Inflammatory macrophage treated with lipopolysaccharide for 4 hours (primary cell): ENCODE measurements around the gene TLR10.

Source experiments
- DNase-seq: peaks from one replicate; pipeline ENCODE4 v3.0.0-alpha.2; 2020

The TLR10 gene

DNA sequence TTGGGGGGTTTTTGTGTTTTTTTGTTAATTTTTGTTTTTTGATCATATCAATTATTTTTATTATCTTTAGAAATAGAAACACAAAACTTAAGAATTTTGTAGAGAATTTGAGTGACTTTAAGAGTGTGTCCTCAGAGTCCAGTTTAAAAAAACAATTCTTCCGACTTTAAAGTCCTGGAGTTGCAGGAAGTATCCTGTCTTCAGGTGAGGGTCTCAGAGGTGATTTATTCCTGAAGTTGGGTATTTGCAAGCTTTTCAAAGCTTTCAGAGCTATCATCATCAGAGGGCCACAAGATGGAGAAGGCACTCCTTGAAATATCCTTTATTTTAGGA is 23.0 kb downstream of the TLR10 start:
- DNase-seq, result no peak

DNA sequence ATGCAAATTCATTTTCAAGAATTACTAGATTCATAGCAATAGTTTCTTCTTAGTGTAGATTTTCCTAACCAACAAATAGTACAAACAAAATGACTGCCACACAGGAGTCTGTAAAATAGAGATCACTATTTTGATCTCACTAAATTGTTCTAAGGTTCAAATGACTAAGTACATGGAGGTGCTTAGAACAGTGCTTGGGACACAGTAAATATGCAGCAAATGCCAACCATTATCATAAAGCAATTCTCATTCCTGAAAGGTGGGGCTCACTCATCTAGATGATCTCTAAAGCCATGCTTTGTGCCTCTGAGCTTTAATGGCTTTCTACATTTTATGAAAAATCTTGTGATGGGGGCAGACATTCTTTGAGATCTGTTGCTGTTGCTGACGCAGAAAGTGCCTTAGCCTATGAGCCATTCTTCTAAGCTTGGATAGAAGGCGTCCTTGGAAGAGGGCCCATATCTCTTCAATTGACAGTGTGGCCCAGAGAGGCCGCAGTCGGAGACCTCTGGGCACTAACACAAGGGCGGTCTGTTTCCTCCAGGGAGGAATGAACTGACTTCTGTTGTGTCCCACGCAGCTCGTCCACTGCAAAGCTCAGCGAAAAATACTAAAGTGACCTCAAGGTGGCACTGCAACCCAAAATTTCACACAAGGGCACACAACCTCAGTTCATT is 23.5 kb downstream of the TLR10 start:
- peak; percentile 72 for DNase-seq

DNA sequence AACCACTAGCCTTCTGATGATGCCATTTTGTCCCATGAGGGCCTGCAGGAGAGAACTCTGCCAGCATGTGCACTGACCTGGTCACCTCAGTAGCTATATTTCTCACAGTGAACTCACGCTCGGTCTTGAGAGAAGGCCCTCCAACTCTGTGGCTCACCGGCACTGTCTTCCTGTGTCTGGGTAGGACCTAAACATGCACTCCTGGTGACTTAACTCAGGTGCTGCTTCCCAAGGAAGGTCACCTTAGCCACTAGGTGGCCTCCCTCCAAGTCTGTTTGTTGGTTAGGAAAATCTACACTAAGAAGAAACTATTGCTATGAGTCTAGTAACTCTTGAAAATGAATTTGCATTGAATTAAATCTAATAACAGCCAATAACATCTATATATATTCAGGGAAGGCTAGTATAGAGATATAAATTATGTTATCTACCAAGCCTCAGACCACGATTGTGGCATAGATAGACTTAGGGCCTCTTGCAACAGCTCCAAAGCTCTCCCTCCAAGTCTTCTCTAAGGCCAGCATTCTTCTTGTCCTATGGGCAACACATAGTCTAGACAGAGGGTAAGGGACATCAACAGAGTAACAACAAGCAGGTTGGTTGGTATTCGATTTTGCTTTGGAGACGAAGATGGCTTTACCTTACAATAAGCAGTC is 24.7 kb downstream of the TLR10 start:
- no peak for DNase-seq

DNA sequence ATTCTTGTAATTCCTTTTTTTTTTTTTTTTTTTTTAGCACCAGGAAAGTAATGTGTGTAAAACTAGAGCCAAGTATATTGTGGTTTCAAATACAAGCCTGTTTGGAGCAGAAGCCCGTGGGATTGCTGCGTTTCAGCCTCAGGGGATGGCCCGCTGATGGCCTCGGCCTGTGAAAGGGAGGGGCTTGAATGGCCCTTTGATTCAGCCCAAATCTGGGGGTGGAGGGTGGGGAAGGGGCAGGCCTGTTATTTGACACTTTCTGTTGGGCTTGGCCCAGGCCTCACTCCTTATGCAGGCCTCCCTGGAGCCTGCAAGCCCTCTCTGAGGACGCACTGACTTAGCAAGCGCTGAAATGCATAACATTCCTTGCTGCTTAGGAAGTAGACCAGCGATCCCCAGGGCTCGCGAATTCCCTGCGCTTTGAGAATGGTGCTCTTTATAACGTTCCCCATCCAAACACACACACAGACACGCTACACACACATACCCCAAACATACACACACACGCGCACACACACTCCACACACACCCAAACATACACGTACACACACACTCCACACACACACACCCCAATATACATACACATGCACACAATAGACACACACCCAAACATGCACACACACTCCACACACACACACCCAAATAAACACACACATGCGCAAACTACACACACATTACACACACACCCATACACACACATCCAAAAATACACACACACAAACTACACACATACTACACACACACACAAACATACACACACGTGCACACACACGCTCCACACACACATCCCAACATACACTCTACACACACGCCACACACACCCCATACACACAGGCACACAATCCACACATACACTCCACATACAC is 29.6 kb downstream of the TLR10 start:
- no peak for DNase-seq

DNA sequence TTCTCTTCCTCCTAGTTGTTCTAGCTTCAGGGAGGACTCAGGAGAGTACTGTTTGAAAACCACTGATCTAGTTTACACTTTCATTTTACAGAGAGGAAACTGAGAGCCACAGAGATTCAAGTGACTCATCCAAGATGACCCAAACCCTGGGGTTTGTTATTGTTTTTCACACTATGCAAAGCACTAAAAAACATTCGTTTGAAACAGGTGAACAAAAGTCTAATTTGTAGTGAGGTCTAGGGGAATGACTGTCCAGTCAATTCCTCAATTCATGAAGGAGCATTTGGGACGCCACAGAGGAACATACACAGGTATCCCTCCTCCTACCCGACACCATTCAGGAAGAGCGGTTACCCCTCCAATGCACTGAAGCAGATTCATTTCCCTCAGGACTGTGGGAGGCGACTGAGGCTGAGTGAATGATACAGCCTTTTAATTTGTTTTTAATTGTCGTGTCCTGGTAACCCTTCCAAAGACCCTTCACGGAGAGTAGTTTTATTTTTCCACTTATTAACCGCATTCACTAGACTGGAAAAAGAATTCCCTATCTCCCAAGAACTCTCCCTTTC is 30.3 kb downstream of the TLR10 start:
- peak; percentile 81 for DNase-seq

DNA sequence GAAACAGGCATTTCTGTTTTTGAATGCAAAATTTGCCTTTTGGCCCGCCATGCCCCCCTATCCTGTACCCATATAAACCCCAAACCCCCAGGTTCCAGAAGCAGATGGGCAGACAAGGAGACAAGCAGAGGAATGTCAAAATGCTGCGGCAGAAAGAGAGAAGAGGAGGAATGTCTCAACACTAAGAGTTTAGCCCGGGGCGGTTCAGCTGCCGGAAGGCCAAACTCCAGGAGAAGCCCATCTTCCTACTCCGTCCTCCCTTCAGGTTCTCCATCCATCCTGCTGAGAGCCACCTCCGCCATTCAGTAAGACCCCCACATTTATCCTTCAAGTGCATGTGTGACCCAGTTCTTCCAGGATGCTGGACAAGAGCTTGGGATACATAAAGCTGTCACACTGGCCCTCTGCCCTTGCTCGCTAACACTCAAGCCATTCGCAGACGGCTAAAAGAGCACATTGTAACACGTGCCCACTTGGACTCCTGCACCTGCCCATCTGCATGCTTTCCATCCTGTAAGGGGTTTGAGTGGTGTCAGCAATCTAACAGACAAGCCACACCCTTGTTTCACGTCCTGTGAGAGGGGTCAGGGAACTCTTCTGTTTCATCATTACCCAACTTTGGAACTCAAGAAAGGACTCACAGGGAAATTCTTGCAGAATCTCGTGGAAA is 31.3 kb downstream of the TLR10 start:
- peak; percentile 52 for DNase-seq

DNA sequence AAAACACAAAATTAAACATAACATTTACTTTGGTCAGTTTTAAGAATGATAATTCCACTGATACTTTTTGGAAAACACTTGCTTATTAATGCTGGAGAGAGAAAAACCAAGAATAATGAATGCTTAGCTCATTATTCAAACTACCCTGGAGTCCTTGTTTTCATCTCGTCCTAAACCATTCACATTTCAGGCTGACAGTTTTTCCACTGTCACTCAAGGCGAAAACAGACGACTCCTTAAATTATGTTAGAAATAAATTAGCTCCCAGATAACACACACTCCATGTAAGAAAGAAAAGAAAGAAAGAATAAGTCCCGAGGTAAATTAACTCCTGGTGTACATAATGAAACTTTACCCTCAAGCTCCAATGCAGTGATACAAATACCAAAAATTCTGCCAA is 33.5 kb downstream of the TLR10 start:
- no peak for DNase-seq

DNA sequence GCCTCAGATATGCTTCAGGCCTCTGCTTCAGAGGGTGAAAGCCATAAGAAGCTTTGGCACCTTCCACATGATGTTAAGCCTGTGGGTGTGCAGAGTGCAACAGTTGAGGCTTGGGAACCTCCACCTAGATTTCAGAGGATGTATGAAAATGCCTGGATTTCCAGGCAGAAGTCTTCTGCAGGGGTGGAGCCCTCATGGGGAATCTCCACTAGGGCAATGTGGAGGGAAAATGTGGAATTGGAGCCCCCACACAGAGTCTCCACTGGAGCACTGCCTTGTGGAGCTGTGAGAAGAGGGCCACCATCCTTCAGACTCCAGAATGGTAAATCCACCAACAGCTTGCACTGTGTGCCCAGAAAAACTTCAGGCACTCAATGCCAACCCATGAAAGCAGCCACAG is 35.2 kb downstream of the TLR10 start:
- DNase-seq, result no peak

DNA sequence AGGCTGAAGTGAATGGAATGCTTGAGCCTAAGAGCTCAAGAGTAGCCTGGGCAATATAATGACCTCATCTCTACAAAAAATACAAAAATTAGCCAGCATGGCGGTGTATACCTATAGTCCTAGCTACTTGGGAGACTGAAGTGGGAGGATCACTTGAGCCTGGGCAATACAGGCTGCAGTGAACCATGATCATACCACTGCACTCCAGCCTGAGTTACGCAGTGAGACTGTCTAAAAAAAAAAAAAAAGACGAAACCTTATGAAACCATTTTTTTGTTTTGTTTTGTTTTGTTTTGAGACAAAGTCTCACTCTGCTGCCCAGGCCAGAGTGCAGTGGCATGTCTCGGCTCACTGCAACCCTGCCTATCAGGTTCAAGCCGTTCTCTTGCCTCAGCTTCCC is 36.9 kb downstream of the TLR10 start:
- DNase-seq, result no peak

DNA sequence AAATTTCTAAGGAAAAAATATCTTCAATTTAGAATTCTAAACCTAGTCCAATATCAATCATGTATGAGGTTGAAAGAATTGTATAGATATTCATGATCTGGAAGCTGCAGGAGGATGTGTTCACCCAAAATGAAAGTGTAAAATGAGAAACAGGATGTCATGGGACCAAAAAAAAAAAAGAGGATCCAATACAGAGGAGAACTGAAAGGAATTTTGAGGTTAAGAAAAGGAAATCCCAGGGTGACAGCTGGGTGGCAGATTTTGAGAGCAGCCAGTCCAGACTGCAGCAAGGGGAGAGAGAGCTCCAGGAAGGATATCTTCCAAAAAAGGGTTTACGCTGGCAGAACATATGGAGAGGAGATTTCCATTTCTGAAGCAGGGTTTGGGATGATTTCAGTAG is 38.9 kb downstream of the TLR10 start:
- DNase-seq, result peak; percentile 87

DNA sequence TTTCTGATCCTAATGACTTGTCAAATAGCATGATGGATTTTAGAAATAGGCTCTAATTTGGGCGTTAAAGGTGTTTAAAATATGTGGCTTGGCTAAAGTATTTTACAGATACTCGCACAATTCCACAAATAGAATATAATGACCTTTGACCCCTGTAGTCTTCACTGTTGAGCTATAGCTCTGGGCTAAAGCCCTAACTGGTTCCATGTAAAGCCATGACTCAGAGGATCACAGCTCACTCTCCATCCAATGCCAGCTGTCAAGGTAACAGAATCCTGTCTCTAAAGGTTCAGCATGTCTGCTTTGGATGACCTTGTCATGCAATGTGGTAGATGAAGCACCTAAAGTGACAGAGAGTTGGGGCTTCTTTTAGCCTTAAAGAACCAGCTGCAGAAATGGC is 42.5 kb downstream of the TLR10 start:
- DNase-seq, result no peak

DNA sequence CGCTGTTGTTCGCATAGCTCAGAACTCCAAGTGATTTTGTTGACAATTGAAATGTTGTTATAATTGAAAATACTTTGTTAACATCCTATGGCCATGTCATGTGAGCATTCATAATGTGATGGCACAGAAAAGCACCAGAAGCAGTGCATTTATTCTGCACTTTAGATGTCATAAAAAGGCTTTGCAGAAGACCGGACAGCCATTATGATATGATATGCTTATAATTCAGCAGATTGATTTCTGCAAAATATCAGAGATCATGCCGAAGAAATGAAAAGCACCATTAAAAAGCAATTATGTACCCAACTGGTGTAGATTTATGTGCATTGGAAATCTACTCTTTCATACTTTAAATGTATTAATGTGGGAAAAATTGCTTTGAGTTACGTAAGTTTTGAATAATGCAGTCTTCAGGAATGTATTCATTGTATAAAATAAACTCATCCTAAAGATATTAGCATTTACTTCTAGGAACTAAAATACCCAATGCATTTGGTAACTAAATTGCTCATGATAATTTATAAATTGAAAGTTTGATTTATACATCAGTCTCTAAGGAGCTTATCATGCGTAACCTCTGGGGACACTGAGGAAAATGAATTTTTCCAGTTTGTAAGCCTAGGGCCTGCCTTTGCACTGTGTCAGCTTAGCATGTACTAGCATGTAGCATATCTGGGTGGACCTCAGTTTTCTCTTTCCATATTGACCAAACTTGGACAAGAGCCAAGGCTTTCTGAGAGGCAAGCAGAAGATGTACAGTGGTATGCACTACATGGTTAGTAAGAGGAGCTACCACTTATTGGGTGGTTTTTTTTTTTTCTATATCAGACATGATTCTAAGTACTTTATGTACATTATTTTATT is 43.6 kb downstream of the TLR10 start:
- no peak for DNase-seq

DNA sequence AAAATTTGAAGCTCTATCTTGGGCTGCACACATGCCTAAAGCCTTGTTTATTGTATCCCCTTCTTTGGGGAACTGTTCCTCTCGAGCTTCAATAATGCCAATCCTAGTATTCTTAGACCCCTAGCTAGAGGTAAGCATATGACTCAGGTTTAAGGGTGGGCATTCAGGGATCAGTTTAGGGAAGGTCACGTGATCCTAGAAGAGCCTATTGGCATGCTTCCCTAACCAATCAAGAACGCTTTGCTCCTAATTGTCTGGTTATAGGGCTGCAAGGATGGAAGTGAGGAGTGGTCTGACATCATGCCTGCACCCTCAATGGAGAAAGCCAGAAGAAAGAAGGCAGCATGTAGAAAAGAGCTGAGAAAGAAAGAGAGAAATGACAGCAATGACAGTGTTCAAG is 46.9 kb downstream of the TLR10 start:
- DNase-seq, result no peak

DNA sequence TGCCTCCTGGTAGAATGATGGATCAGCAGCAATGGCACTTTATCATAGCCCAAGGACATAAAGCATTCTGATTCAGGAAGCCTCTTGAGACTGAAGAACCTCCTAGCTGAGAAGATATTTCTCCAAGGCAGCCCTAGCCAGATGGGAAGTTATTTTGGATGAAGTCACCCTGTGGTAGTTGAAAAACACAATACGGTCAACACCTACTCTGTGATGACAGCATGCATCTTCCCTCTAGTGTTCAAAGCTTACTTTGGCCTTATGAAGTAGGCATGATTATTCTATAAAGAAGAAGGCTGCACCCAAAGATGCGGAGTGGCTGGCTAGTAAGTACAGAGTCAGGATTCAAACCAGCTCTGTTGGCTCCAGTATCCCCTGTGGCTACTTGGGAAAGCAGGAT is 47.9 kb downstream of the TLR10 start:
- peak; percentile 74 for DNase-seq

DNA sequence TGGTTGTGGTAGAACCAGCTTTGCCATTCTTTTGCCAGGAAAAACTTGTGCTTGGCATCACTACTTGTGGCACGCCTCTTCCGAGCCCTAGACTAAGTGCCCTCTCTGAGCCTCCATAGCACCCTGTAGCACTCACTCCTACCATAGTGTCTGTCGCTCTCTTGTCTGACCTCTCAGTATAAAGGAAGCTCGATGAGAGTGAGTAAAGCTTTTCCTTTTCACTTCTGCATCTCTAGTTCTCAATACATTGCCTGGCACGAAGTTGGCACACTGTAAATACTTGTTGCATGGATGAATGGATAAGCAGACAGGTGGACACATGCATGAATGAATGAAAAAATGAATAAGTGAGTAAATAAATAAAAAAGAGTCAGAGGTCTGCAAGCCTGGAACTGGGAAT is 48.3 kb downstream of the TLR10 start:
- DNase-seq, result peak; percentile 52

DNA sequence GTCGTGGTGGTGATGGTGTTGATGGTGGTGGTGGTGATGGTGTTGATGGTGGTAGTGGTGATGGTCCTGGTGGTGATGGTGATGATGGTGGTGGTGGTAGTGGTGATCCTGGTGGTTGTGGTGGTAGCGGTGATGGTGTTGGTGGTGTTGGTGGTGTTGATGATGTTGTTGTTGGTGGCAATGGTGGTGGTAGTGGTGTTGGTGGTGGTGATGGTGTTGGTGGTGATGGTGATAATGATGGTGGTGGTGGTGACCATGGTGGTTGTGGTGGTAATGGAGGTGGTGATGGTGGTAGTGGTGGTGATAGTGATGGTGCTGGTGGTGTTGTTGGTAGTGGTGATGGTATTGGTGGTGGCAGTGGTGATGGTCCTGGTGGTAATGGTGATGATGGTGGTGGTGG is 49.1 kb downstream of the TLR10 start:
- no peak for DNase-seq

DNA sequence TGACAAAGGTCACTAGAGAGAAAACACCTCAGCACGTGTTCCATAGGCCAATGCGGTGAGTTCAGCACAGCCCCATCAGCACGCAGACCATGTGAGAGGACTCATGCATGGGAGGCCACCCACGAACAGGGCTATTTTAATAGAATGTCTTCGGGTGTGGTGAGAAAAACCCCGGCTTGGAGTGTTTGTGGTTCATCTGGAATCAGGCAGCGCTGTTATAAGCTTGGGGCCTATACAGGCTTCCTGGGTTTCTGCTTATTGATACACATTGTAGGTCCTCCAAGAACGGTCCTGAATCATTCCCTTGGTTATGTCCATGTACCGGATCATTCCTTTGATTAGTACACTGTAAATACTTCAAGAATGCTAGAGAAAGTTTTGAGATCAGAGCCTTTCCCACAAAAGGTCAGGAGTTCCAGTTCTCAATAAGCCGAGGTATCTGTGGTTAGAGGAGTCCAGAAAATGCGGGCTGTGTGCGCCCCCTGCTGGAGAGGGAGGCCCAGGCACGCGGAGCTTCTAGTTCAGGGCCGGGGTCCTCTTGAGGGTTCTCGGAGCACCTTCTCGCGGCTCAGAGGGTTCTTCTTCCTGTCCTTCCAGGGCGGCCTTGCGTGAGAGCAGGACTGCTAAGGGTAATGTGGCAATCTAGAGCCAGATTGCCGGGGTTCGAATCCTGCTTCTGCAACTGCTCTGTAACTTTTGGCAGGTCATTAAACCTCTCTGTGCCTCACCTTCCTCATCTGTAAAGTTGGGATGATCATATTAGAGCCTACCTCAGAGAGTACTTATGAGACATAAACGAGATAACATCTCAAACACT is 51.8 kb downstream of the TLR10 start:
- peak; percentile 60 for DNase-seq

DNA sequence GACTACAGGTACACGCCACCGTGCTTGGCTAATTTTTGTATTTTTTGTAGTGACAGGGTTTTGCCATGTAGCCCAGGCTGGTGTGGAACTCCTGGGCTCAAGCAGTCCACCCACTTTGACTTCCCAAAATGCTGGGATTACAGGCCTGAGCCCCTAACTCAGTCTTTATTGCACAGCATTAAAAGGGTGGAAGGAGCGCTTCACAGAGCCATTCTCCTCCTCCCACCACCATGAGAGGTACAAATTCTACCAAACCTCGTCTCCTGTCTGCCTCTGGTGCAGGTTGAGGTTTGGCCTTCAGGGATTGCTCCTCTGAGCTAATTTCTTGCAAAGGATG is 52.3 kb downstream of the TLR10 start:
- DNase-seq, result no peak

DNA sequence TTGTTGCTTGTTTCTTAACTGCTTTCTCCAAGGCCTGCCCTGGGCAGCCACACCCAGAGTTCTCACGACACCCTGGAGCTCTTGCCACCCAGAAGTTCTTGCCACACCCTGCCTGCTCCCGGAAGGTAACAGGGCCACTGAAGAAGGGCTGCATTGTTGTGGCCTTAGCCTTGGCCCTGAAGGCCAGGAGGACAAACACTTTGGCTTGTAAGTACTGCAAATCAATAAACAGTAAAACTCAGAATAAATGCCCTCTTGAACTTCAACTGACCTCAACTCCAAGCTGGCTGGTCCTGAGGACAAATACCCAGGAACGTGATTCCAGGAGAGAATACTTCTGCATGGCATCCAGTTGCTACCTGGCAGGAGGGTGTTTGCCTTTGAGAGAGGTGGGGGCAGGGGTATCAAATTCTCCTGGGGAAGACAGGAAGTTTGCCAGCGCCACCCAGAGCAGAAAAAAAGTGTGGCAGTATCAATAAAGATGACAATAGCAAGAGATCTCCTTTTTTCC is 54.1 kb downstream of the TLR10 start:
- no peak for DNase-seq

DNA sequence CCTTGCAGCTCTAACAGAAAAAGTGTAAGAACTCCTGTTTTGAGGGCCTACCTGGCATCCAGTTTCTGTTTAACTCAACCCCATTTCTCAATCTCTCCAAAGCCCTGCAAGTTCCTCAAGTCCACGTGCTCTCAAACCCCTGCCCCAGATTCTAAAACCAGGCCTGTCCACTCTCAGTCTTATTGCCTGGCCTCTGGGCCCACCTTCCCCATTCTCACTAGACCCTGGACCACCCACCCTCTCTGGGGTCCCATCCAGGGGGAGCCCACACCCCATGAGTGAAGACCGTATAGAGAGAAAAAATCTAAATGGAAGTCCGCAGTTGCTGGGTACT is 58.3 kb downstream of the TLR10 start:
- DNase-seq, result no peak

DNA sequence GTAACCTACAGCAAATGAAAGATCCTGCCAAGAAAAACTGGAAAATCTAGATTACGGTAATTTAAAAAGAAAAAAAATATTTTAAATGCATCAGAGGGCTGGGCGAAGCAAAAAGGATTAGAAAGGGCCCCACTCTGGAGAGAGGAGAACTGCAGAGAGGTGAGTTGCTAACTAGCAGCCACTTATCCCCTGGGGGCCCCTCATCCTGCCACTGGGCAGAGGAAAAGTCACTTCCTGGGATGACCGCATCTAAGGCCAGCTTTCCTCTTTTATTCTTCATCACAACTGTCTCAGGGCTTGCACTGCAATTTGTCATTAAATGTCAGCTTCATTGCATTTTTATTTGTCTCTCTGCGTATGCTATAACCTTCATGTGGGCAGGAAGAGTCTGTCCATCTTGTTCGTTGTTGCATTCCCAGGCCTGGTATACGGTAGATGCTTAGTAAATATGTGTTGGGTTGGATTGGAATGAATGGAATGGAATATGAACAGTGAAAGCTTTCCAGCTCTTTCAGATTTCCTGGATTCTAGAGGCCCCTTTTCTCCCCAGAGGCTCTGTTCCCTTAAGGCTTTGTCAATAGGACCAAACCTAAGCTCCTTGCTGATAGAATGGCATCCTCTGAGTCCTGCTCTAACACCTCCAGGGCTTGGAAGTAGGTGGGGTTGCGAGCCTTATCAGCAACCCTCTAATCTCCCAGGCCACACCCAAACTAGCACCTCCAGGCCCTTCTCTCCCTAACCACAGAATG is 58.9 kb downstream of the TLR10 start:
- no peak for DNase-seq
